Measurements from ENCODE around the gene COPS7A.

COPS7A gene

GRCh38 chr12:6723607-6724408 is at the start of gene COPS7A:
Gene COPS7A (plus strand): TSS chr12:6724046. CDS start chr12:6724657, 611 bp downstream.
- ATAC-seq = peak; percentile 99
- peak; percentile 98 for DNase-seq

GRCh38 chr12:6676962-6677361 is 46.9 kb upstream of the COPS7A start:
- no peak for ATAC-seq
- DNase-seq = no peak

- peak; percentile 52 for DNase-seq
Measured at GRCh38 chr12:6684609-6685008, 39.2 kb upstream of the COPS7A start.

GRCh38 chr12:6685814-6686213 is 38.0 kb upstream of the COPS7A start:
- ATAC-seq (no peak), DNase-seq (no peak)

More at GRCh38 chr12:6684609-6685008, 39.2 kb upstream of the COPS7A start:
- ATAC-seq = no peak

GRCh38 chr12:6688543-6688998 is 35.3 kb upstream of the COPS7A start:
- DNase-seq (peak; percentile 48), ATAC-seq (peak; percentile 4)

- DNase-seq (peak; percentile 93), ATAC-seq (peak; percentile 91)
Measured at GRCh38 chr12:6688999-6689882, 34.6 kb upstream of the COPS7A start, which contains the start of gene ZNF384. Gene ZNF384 (minus strand): TSS chr12:6689375. CDS start chr12:6679520, 9,855 bp downstream.

- ATAC-seq = no peak
- no peak for DNase-seq
Measured at GRCh38 chr12:6691473-6691872, 32.4 kb upstream of the COPS7A start.

GRCh38 chr12:6692888-6693287 is 31.0 kb upstream of the COPS7A start:
- DNase-seq (no peak), ATAC-seq (no peak)

- DNase-seq (no peak), ATAC-seq (no peak)
Measured at GRCh38 chr12:6693832-6694355, 30.0 kb upstream of the COPS7A start.

GRCh38 chr12:6694701-6695100 is 29.1 kb upstream of the COPS7A start:
- ATAC-seq = no peak

GRCh38 chr12:6695313-6696045 is 28.4 kb upstream of the COPS7A start:
- DNase-seq (no peak), ATAC-seq (peak; percentile 3)

More at GRCh38 chr12:6694701-6695100, 29.1 kb upstream of the COPS7A start:
- no peak for DNase-seq

GRCh38 chr12:6696690-6697583 is 26.9 kb upstream of the COPS7A start:
- DNase-seq = no peak
- no peak for ATAC-seq

- ATAC-seq = no peak
- DNase-seq = peak; percentile 34
Measured at GRCh38 chr12:6697584-6698351, 26.1 kb upstream of the COPS7A start.

- DNase-seq = no peak
- ATAC-seq = no peak
Measured at GRCh38 chr12:6698352-6699046, 25.3 kb upstream of the COPS7A start.

- ATAC-seq = no peak
Measured at GRCh38 chr12:6699259-6699988, 24.4 kb upstream of the COPS7A start.

GRCh38 chr12:6699989-6700645 is 23.7 kb upstream of the COPS7A start:
- ATAC-seq = no peak
- DNase-seq = peak; percentile 21

More at GRCh38 chr12:6699259-6699988, 24.4 kb upstream of the COPS7A start:
- DNase-seq = no peak

GRCh38 chr12:6700646-6701051 is 23.2 kb upstream of the COPS7A start, which contains the start of gene PIANP:
Gene PIANP (minus strand): TSS chr12:6700815. CDS start chr12:6698061, 2,754 bp downstream.
- ATAC-seq (no peak), DNase-seq (peak; percentile 42)

Measured in stimulated activated naive CD8-positive, alpha-beta T cell treated with anti-CD3 and anti-CD28 coated beads, Interleukin-15, Interleukin-2, amounts not matched to agents 100 U/mL and 50 U/mL, for 24 hours (primary cell).